Astrocyte (in vitro differentiated cells and primary cell): ENCODE results near the gene CYP4F22. TPM values are rescaled to one million over a fixed set of nuclear protein-coding genes. Genes with fewer than 3 reads are reported as not detected.

Experiments
- DNase-seq: peaks from one replicate; pipeline ENCODE4 v3.0.0-alpha.2; 2010; ENCODE audit warnings: low read depth
- FAIRE-seq: peaks from 2 replicates; lab custom pipeline; 2011; peaks lifted over from hg19 to GRCh38; lab: Jason Lieb, UNC
- H2AFZ ChIP-seq: 2 replicates; pipeline ENCODE4 v1.6.0; 2012; ENCODE audit warnings: low read depth, low read length, inconsistent platforms
- H3K27ac ChIP-seq: 2 replicates; pipeline ENCODE4 v1.5.1; 2011; ENCODE audit warnings: low read depth, low read length, inconsistent platforms
- H3K27me3 ChIP-seq: 2 replicates; pipeline ENCODE4 v1.6.0; 2011; ENCODE audit warnings: low read length, inconsistent platforms; ENCODE audit not compliant: insufficient read depth
- H3K36me3 ChIP-seq: 2 replicates; pipeline ENCODE4 v1.5.1; 2011; ENCODE audit warnings: low read length, inconsistent platforms; ENCODE audit not compliant: insufficient read depth
- H3K4me1 ChIP-seq: 2 replicates; pipeline ENCODE4 v1.5.1; 2011; ENCODE audit warnings: low read length, inconsistent platforms; ENCODE audit not compliant: insufficient read depth
- H3K4me2 ChIP-seq: 2 replicates; pipeline ENCODE4 v1.6.0; 2012; ENCODE audit warnings: low read length, inconsistent platforms
- H3K4me3 ChIP-seq: 2 replicates; pipeline ENCODE4 v1.5.1; 2011; ENCODE audit warnings: low read depth, mild to moderate bottlenecking, low read length, inconsistent platforms; ENCODE audit not compliant: insufficient read depth
- H3K79me2 ChIP-seq: 2 replicates; pipeline ENCODE4 v1.6.0; 2012; ENCODE audit warnings: mild to moderate bottlenecking, low read length, inconsistent platforms; ENCODE audit not compliant: insufficient read depth
- H3K9ac ChIP-seq: 2 replicates; pipeline ENCODE4 v1.6.0; 2012; ENCODE audit warnings: mild to moderate bottlenecking, low read length, inconsistent platforms
- H3K9me3 ChIP-seq: 2 replicates; pipeline ENCODE4 v1.5.1; 2012; ENCODE audit warnings: low read depth, mild to moderate bottlenecking, low read length, inconsistent platforms; ENCODE audit not compliant: insufficient read depth
- H4K20me1 ChIP-seq: 2 replicates; pipeline ENCODE4 v1.6.0; 2012; ENCODE audit warnings: low read length, inconsistent platforms; ENCODE audit not compliant: insufficient read depth
- H3K27ac Mint-ChIP-seq: one replicate; pipeline ENCODE4 v1.8.0; 2021; ENCODE audit warnings: mild to moderate bottlenecking, mixed read lengths; ENCODE audit not compliant: unreplicated experiment
- H3K27me3 Mint-ChIP-seq: one replicate; pipeline ENCODE4 v1.8.0; 2021; ENCODE audit warnings: low read depth, mixed read lengths; ENCODE audit not compliant: unreplicated experiment
- H3K36me3 Mint-ChIP-seq: one replicate; pipeline ENCODE4 v1.8.0; 2021; ENCODE audit warnings: low read depth, mixed read lengths; ENCODE audit not compliant: unreplicated experiment
- H3K4me1 Mint-ChIP-seq: one replicate; pipeline ENCODE4 v1.8.0; 2021; ENCODE audit warnings: low read depth, mixed read lengths; ENCODE audit not compliant: unreplicated experiment
- H3K4me3 Mint-ChIP-seq: one replicate; pipeline ENCODE4 v1.8.0; 2021; ENCODE audit warnings: mild to moderate bottlenecking, moderate library complexity, mixed read lengths; ENCODE audit not compliant: unreplicated experiment
- H3K9me3 Mint-ChIP-seq: one replicate; pipeline ENCODE4 v1.8.0; 2021; ENCODE audit warnings: mild to moderate bottlenecking, mixed read lengths; ENCODE audit not compliant: unreplicated experiment
- CTCF ChIP-seq: IDR thresholded peaks from 2 replicates; pipeline ENCODE4 v1.5.1; 2011; ENCODE audit warnings: low read depth, mild to moderate bottlenecking, inconsistent platforms, low read length, moderate library complexity; ENCODE audit not compliant: insufficient read depth
- EZH2 ChIP-seq: IDR thresholded peaks from 2 replicates; pipeline ENCODE4 v1.6.1; 2012; ENCODE audit warnings: mild to moderate bottlenecking, low read length, inconsistent platforms; ENCODE audit not compliant: insufficient read depth
- total RNA-seq: library from RNA; stranded (reverse); gene quantifications from 2 replicates; pipeline ENCODE4 v1.2.1, GENCODE V29; 2021

Gene CYP4F22
- total RNA-seq, 1 donor from 2014 or later = not detected

GRCh38 chr19:15525291-15525690 lies 17.0 kb downstream of the CYP4F22 start:
- no peak overlapping the region for H3K4me2 ChIP-seq
- FAIRE-seq (no peak), DNase-seq (no peak)
- Mint-ChIP-seq H3K27ac (no peak overlapping the region), H3K4me3 (no peak overlapping the region), H3K9me3 (peaks cover 18% of the 10 kb centered on the region), H3K4me1 (no peaks in the 10 kb centered on the region), H3K27me3 (no peaks in the 10 kb centered on the region), H3K36me3 (no peaks in the 10 kb centered on the region)
- no peak overlapping the region for H2AFZ ChIP-seq
- no peak for TF ChIP-seq CTCF
- no peak for TF ChIP-seq EZH2
- H3K27me3 ChIP-seq = no peaks in the 10 kb centered on the region
- no peaks in the 10 kb centered on the region for H3K9me3 ChIP-seq
- H3K79me2 ChIP-seq = no peaks in the 10 kb centered on the region
- no peak overlapping the region for H3K9ac ChIP-seq
- H3K4me1 ChIP-seq = no peaks in the 10 kb centered on the region
- no peaks in the 10 kb centered on the region for H4K20me1 ChIP-seq
- no peak overlapping the region for H3K27ac ChIP-seq
- no peaks in the 10 kb centered on the region for H3K36me3 ChIP-seq
- no peak overlapping the region for H3K4me3 ChIP-seq

GRCh38 chr19:15526408-15526807 lies 18.1 kb downstream of the CYP4F22 start:
- Histone ChIP-seq H3K9me3 (no peaks in the 10 kb centered on the region), H4K20me1 (no peaks in the 10 kb centered on the region), H3K36me3 (no peaks in the 10 kb centered on the region), H2AFZ (no peak overlapping the region), H3K27me3 (no peaks in the 10 kb centered on the region), H3K4me3 (no peak overlapping the region), H3K4me1 (no peaks in the 10 kb centered on the region), H3K9ac (no peak overlapping the region), H3K4me2 (no peak overlapping the region), H3K79me2 (no peaks in the 10 kb centered on the region), H3K27ac (no peak overlapping the region)
- Mint-ChIP-seq H3K4me1 (no peaks in the 10 kb centered on the region), H3K27me3 (no peaks in the 10 kb centered on the region), H3K9me3 (peaks cover 20% of the 10 kb centered on the region), H3K36me3 (no peaks in the 10 kb centered on the region), H3K27ac (no peak overlapping the region), H3K4me3 (no peak overlapping the region)
- FAIRE-seq = no peak
- no peak for DNase-seq
- TF ChIP-seq EZH2 (no peak), CTCF (no peak)

GRCh38 chr19:15527705-15528104 lies 19.4 kb downstream of the CYP4F22 start:
- Mint-ChIP-seq H3K36me3 (no peaks in the 10 kb centered on the region), H3K27ac (no peak overlapping the region), H3K9me3 (peaks cover 20% of the 10 kb centered on the region), H3K4me3 (no peak overlapping the region), H3K4me1 (no peaks in the 10 kb centered on the region), H3K27me3 (no peaks in the 10 kb centered on the region)
- H3K9ac ChIP-seq = no peak overlapping the region
- H3K4me2 ChIP-seq = no peak overlapping the region
- H3K4me3 ChIP-seq = no peak overlapping the region
- no peaks in the 10 kb centered on the region for H3K4me1 ChIP-seq
- no peaks in the 10 kb centered on the region for H3K9me3 ChIP-seq
- FAIRE-seq (no peak), DNase-seq (no peak)
- TF ChIP-seq CTCF (no peak), EZH2 (no peak)
- H4K20me1 ChIP-seq = no peaks in the 10 kb centered on the region
- H3K27ac ChIP-seq = no peak overlapping the region
- H3K27me3 ChIP-seq = no peaks in the 10 kb centered on the region
- H3K79me2 ChIP-seq = no peaks in the 10 kb centered on the region
- H2AFZ ChIP-seq = no peak overlapping the region
- no peaks in the 10 kb centered on the region for H3K36me3 ChIP-seq
